Muscle layer of duodenum (tissue), 2 donors: Measurements from ENCODE around the gene PPP2R5B.

Source experiments
- H3K27ac ChIP-seq: one replicate; pipeline ENCODE4 v1.7.0; 2013; ENCODE audit warnings: mild to moderate bottlenecking, low read length
- H3K27me3 ChIP-seq: one replicate; pipeline ENCODE4 v1.7.0; 2013; ENCODE audit warnings: low read depth, mild to moderate bottlenecking, control low read depth, low read length
- H3K36me3 ChIP-seq, 2 donors: one replicate each; pipeline ENCODE4 v1.7.0; 2013; ENCODE audit warnings: low read length in 2 of 2, control low read depth in 1 of 2, mild to moderate bottlenecking in 1 of 2; ENCODE audit not compliant: insufficient read depth in 2 of 2, control insufficient read depth in 1 of 2
- H3K4me1 ChIP-seq, 2 donors: one replicate each; pipeline ENCODE4 v1.7.0; 2013; ENCODE audit warnings: low read length in 2 of 2, mild to moderate bottlenecking in 2 of 2, control low read depth in 1 of 2, moderate library complexity in 1 of 2; ENCODE audit not compliant: insufficient read depth in 2 of 2, control insufficient read depth in 1 of 2
- H3K4me3 ChIP-seq, 2 donors: one replicate each; pipeline ENCODE4 v1.7.0; 2013; ENCODE audit warnings: low read length in 2 of 2, low read depth in 1 of 2, mild to moderate bottlenecking in 1 of 2
- H3K9me3 ChIP-seq, 2 donors: one replicate each; pipeline ENCODE4 v1.7.0; 2013; ENCODE audit warnings: low read length in 2 of 2, control low read depth in 1 of 2, mild to moderate bottlenecking in 1 of 2; ENCODE audit not compliant: control insufficient read depth in 1 of 2
- donor health status: healthy.

PPP2R5B gene

GRCh38 chr11:64921384-64921783 is 3.1 kb upstream of the PPP2R5B start:
- no peak overlapping the region for H3K27ac ChIP-seq
- H3K4me1 ChIP-seq, result peaks cover 5 to 35% of the 10 kb centered on the region in 2 donors
- H3K36me3 ChIP-seq, result peaks cover 0 to 4% of the 10 kb centered on the region in 2 donors
- H3K27me3 ChIP-seq, result no peaks in the 10 kb centered on the region
- no peak overlapping the region for H3K4me3 ChIP-seq
- no peaks in the 10 kb centered on the region for H3K9me3 ChIP-seq

GRCh38 chr11:64923151-64923661 is 1.3 kb upstream of the PPP2R5B start:
- Histone ChIP-seq H3K9me3 (no peaks in the 10 kb centered on the region), H3K4me1 (peaks cover 0 to 25% of the 10 kb centered on the region in 2 donors), H3K27ac (no peak overlapping the region), H3K4me3 (peak overlapping the region in 1 of 2 donors; percentile 71), H3K27me3 (no peaks in the 10 kb centered on the region), H3K36me3 (peaks cover 0 to 16% of the 10 kb centered on the region in 2 donors)

- Histone ChIP-seq H3K27ac (no peak overlapping the region), H3K36me3 (peaks cover 7 to 32% of the 10 kb centered on the region in 2 donors), H3K27me3 (no peaks in the 10 kb centered on the region), H3K4me3 (peak overlapping the region; percentile 71 to 90), H3K4me1 (peaks cover 0 to 18% of the 10 kb centered on the region in 2 donors), H3K9me3 (no peaks in the 10 kb centered on the region)
Observed at GRCh38 chr11:64924910-64925284, 408 bp downstream of the PPP2R5B start.

GRCh38 chr11:64925536-64926436 is 1.3 kb downstream of the PPP2R5B start:
- Histone ChIP-seq H3K27ac (no peak overlapping the region), H3K27me3 (no peaks in the 10 kb centered on the region)

GRCh38 chr11:64926689-64927088 is 2.2 kb downstream of the PPP2R5B start:
- Histone ChIP-seq H3K9me3 (no peaks in the 10 kb centered on the region), H3K27ac (no peak overlapping the region), H3K36me3 (peaks cover 25 to 50% of the 10 kb centered on the region in 2 donors), H3K27me3 (no peaks in the 10 kb centered on the region), H3K4me3 (no peak overlapping the region), H3K4me1 (peaks cover 0 to 18% of the 10 kb centered on the region in 2 donors)

More at GRCh38 chr11:64925536-64926436, 1.3 kb downstream of the PPP2R5B start:
- Histone ChIP-seq H3K36me3 (peaks cover 16 to 41% of the 10 kb centered on the region in 2 donors), H3K9me3 (no peaks in the 10 kb centered on the region), H3K4me3 (peak overlapping the region; percentile 71 to 90), H3K4me1 (peaks cover 0 to 18% of the 10 kb centered on the region in 2 donors)

GRCh38 chr11:64928957-64929356 is 4.5 kb downstream of the PPP2R5B start:
- peaks cover 40 to 72% of the 10 kb centered on the region in 2 donors for H3K36me3 ChIP-seq
- no peaks in the 10 kb centered on the region for H3K27me3 ChIP-seq
- H3K4me1 ChIP-seq, result peaks cover 0 to 12% of the 10 kb centered on the region in 2 donors

GRCh38 chr11:64929625-64930024 is 5.1 kb downstream of the PPP2R5B start:
- Histone ChIP-seq H3K36me3 (peaks cover 40 to 74% of the 10 kb centered on the region in 2 donors), H3K4me3 (no peak overlapping the region), H3K9me3 (no peaks in the 10 kb centered on the region), H3K27me3 (no peaks in the 10 kb centered on the region), H3K27ac (no peak overlapping the region), H3K4me1 (peaks cover 0 to 12% of the 10 kb centered on the region in 2 donors)

More at GRCh38 chr11:64928957-64929356, 4.5 kb downstream of the PPP2R5B start:
- H3K27ac ChIP-seq, result no peak overlapping the region
- no peak overlapping the region for H3K4me3 ChIP-seq
- H3K9me3 ChIP-seq, result no peaks in the 10 kb centered on the region

GRCh38 chr11:64930340-64930739 is 5.9 kb downstream of the PPP2R5B start:
- no peak overlapping the region for H3K4me3 ChIP-seq
- H3K36me3 ChIP-seq, result peaks cover 40 to 74% of the 10 kb centered on the region in 2 donors
- H3K27ac ChIP-seq, result no peak overlapping the region
- peaks cover 0 to 9% of the 10 kb centered on the region in 2 donors for H3K4me1 ChIP-seq
- H3K27me3 ChIP-seq, result no peaks in the 10 kb centered on the region
- H3K9me3 ChIP-seq, result no peaks in the 10 kb centered on the region

GRCh38 chr11:64931290-64931689 is 6.8 kb downstream of the PPP2R5B start:
- H3K36me3 ChIP-seq, result peaks cover 40 to 74% of the 10 kb centered on the region in 2 donors

GRCh38 chr11:64932324-64932723 is 7.8 kb downstream of the PPP2R5B start:
- Histone ChIP-seq H3K27ac (no peak overlapping the region), H3K36me3 (peaks cover 40 to 68% of the 10 kb centered on the region in 2 donors), H3K4me3 (no peak overlapping the region), H3K4me1 (no peaks in the 10 kb centered on the region), H3K9me3 (no peaks in the 10 kb centered on the region), H3K27me3 (no peaks in the 10 kb centered on the region)

More at GRCh38 chr11:64931290-64931689, 6.8 kb downstream of the PPP2R5B start:
- Histone ChIP-seq H3K4me1 (no peaks in the 10 kb centered on the region), H3K27ac (no peak overlapping the region), H3K9me3 (no peaks in the 10 kb centered on the region), H3K27me3 (no peaks in the 10 kb centered on the region), H3K4me3 (no peak overlapping the region)

GRCh38 chr11:64933213-64933934 is 8.9 kb downstream of the PPP2R5B start:
- Histone ChIP-seq H3K27me3 (no peaks in the 10 kb centered on the region), H3K36me3 (peaks cover 40 to 60% of the 10 kb centered on the region in 2 donors), H3K4me1 (no peaks in the 10 kb centered on the region), H3K9me3 (no peaks in the 10 kb centered on the region), H3K27ac (no peak overlapping the region), H3K4me3 (no peak overlapping the region)
